Bone marrow (tissue), 2 donors: Measurements from ENCODE around the gene CFAP77.

Experiments used
- DNase-seq, 2 donors: peaks; one replicate each; lab custom pipeline; 2025; lab: John Stamatoyannopoulos, UW

The CFAP77 gene

GRCh38 chr9:132597073-132597775 lies 187.2 kb downstream of the CFAP77 start:
- DNase-seq, result no peak

- DNase-seq, result no peak
Observed at GRCh38 chr9:132600326-132600984, 190.4 kb downstream of the CFAP77 start.

- DNase-seq, result no peak
Observed at GRCh38 chr9:132602207-132602606, 192.2 kb downstream of the CFAP77 start.

GRCh38 chr9:132605387-132605786 lies 195.4 kb downstream of the CFAP77 start:
- no peak for DNase-seq

GRCh38 chr9:132606066-132606465 lies 196.1 kb downstream of the CFAP77 start:
- DNase-seq, result no peak

- DNase-seq, result no peak
Observed at GRCh38 chr9:132609184-132609583, 199.2 kb downstream of the CFAP77 start.

GRCh38 chr9:132609829-132610228 lies 199.8 kb downstream of the CFAP77 start:
- DNase-seq, result no peak

GRCh38 chr9:132610661-132611060 lies 200.7 kb downstream of the CFAP77 start:
- no peak for DNase-seq

- DNase-seq, result no peak
Observed at GRCh38 chr9:132614324-132614723, 204.3 kb downstream of the CFAP77 start.

GRCh38 chr9:132615774-132616173 lies 205.8 kb downstream of the CFAP77 start:
- no peak for DNase-seq

GRCh38 chr9:132616725-132617124 lies 206.7 kb downstream of the CFAP77 start:
- no peak for DNase-seq

GRCh38 chr9:132622159-132622558 lies 212.1 kb downstream of the CFAP77 start:
- DNase-seq, result no peak
